HFFc6 (cell line): ENCODE results near the gene DCAF5. TPM values are rescaled to one million over a fixed set of nuclear protein-coding genes. Genes with fewer than 3 reads are reported as not detected.

Experiments
- DNase-seq: peaks from one replicate; pipeline ENCODE4 v3.0.0-alpha.2; 2018
- H3K27ac Mint-ChIP-seq: 2 replicates; pipeline ENCODE4 v1.8.0; 2020; ENCODE audit warnings: mild to moderate bottlenecking, mixed read lengths
- H3K27me3 Mint-ChIP-seq: 2 replicates; pipeline ENCODE4 v1.8.0; 2021; ENCODE audit warnings: mild to moderate bottlenecking, moderate library complexity, mixed read lengths; ENCODE audit not compliant: insufficient read depth
- H3K36me3 Mint-ChIP-seq: 2 replicates; pipeline ENCODE4 v1.8.0; 2021; ENCODE audit warnings: low read depth, mixed read lengths
- H3K4me1 Mint-ChIP-seq: 2 replicates; pipeline ENCODE4 v1.8.0; 2020; ENCODE audit warnings: low read depth, mixed read lengths
- H3K4me3 Mint-ChIP-seq: 2 replicates; pipeline ENCODE4 v1.8.0; 2020; ENCODE audit warnings: mild to moderate bottlenecking, moderate library complexity, mixed read lengths
- H3K9me3 Mint-ChIP-seq: 2 replicates; pipeline ENCODE4 v1.8.0; 2020; ENCODE audit warnings: mild to moderate bottlenecking, mixed read lengths
- long read RNA-seq: library from polyadenylated mRNA; unstranded; transcript quantifications from one replicate; pipeline ENCODE4 v2.0.0, GENCODE V29; 2019
- total RNA-seq, 6 experiments: library from RNA; stranded (reverse); fragmentation: NEBNext Ultra II Directional; extraction: Animal tissue kit (Norgen Biotek cat#: 25700); gene quantifications; 2 replicates in 1 of 6; 3 replicates in 5 of 6; pipeline ENCODE4 v1.2.3, GENCODE V29; 2021
- TF ChIP-seq, protein P1 (sequence below): fragments of 200-600 bp; sonication (generic); IDR thresholded peaks from 2 replicates; pipeline ENCODE4 v1.5.0; 2021; ENCODE audit warnings: antibody characterized with exemption, mild to moderate bottlenecking

Gene DCAF5, protein sequence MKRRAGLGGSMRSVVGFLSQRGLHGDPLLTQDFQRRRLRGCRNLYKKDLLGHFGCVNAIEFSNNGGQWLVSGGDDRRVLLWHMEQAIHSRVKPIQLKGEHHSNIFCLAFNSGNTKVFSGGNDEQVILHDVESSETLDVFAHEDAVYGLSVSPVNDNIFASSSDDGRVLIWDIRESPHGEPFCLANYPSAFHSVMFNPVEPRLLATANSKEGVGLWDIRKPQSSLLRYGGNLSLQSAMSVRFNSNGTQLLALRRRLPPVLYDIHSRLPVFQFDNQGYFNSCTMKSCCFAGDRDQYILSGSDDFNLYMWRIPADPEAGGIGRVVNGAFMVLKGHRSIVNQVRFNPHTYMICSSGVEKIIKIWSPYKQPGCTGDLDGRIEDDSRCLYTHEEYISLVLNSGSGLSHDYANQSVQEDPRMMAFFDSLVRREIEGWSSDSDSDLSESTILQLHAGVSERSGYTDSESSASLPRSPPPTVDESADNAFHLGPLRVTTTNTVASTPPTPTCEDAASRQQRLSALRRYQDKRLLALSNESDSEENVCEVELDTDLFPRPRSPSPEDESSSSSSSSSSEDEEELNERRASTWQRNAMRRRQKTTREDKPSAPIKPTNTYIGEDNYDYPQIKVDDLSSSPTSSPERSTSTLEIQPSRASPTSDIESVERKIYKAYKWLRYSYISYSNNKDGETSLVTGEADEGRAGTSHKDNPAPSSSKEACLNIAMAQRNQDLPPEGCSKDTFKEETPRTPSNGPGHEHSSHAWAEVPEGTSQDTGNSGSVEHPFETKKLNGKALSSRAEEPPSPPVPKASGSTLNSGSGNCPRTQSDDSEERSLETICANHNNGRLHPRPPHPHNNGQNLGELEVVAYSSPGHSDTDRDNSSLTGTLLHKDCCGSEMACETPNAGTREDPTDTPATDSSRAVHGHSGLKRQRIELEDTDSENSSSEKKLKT
- 10 to 100 TPM; 23.4 to 34.7 (median 27.0) TPM for total RNA-seq
- long read RNA-seq, full-length matches to known transcripts, result 7 of 15 reads
- long read RNA-seq, partial matches to known transcripts, result 1 of 15 reads
- long read RNA-seq, other reads (novel, unspliced or antisense), result 7 of 15 reads

GRCh38 chr14:69152902-69153151 lies at the start of gene DCAF5:
TSS of gene DCAF5 (minus strand) at chr14:69153119. CDS start at chr14:69152978, 141 bp downstream.
- Mint-ChIP-seq H3K9me3 (no peaks in the 10 kb centered on the region), H3K27ac (peak within 1 kb of the TSS; percentile 86), H3K27me3 (peaks cover 7% of the 10 kb centered on the region; the same call in 1 of the 2 replicates), H3K4me1 (peaks cover 38% of the 10 kb centered on the region), H3K4me3 (peak within 1 kb of the TSS; percentile 92), H3K36me3 (peaks cover 10% of the 10 kb centered on the region)
- no peak for DNase-seq
- TF ChIP-seq, protein P1, sequence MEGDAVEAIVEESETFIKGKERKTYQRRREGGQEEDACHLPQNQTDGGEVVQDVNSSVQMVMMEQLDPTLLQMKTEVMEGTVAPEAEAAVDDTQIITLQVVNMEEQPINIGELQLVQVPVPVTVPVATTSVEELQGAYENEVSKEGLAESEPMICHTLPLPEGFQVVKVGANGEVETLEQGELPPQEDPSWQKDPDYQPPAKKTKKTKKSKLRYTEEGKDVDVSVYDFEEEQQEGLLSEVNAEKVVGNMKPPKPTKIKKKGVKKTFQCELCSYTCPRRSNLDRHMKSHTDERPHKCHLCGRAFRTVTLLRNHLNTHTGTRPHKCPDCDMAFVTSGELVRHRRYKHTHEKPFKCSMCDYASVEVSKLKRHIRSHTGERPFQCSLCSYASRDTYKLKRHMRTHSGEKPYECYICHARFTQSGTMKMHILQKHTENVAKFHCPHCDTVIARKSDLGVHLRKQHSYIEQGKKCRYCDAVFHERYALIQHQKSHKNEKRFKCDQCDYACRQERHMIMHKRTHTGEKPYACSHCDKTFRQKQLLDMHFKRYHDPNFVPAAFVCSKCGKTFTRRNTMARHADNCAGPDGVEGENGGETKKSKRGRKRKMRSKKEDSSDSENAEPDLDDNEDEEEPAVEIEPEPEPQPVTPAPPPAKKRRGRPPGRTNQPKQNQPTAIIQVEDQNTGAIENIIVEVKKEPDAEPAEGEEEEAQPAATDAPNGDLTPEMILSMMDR, result no peak

DNA sequence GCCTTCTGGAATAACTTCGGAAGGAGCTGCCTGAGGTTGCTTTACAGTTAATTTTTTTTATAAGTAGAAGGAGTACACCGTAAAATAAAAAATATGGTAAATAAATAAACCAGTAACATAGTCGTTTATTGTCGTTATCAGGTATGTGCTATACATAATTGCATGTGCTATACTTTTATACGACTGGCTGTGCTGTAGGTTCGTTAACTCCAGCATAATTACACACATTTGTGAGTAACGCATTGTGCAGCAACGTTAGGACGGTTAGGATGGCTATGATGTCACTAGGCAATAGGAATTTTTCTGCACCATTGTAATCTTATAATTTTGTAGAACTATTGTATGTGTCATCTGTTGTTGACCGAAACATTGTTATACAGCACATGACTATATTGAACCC lies 46.9 kb upstream of the DCAF5 start:
- no peak overlapping the region for H3K4me3 Mint-ChIP-seq
- H3K36me3 Mint-ChIP-seq, result no peaks in the 10 kb centered on the region
- peaks cover 3% of the 10 kb centered on the region; the same call in 1 of the 2 replicates for H3K4me1 Mint-ChIP-seq
- peaks cover 3% of the 10 kb centered on the region for H3K27me3 Mint-ChIP-seq
- no peaks in the 10 kb centered on the region for H3K9me3 Mint-ChIP-seq
- H3K27ac Mint-ChIP-seq, result no peak overlapping the region
- DNase-seq, result no peak
- TF ChIP-seq, protein P1, result no peak

DNA sequence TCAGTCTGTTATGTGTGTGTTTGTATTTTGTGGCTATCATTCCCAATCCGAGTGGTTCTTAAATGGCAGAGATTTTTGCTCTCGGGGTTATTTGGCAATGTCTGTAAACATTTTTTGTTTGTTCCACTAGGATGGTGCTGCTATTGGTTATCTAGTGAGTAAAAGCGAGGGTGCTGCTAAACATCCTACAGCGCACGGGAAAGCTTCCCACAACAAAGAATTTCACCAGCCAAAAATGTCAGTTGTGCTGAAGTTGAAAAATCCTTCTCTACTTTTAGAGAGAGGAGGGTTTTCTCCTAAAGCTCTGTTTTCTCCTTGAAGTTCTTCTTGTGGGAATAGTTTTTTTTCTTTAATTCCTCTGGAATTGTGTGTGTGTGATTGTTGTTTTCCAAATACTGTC lies 40.8 kb upstream of the DCAF5 start:
- no peak overlapping the region for H3K4me3 Mint-ChIP-seq
- TF ChIP-seq, protein P1, result no peak
- H3K27ac Mint-ChIP-seq, result no peak overlapping the region
- H3K4me1 Mint-ChIP-seq, result peaks cover 32% of the 10 kb centered on the region
- H3K36me3 Mint-ChIP-seq, result peaks cover 11% of the 10 kb centered on the region; the same call in 1 of the 2 replicates
- H3K27me3 Mint-ChIP-seq, result peaks cover 3% of the 10 kb centered on the region
- H3K9me3 Mint-ChIP-seq, result no peaks in the 10 kb centered on the region
- DNase-seq, result no peak

DNA sequence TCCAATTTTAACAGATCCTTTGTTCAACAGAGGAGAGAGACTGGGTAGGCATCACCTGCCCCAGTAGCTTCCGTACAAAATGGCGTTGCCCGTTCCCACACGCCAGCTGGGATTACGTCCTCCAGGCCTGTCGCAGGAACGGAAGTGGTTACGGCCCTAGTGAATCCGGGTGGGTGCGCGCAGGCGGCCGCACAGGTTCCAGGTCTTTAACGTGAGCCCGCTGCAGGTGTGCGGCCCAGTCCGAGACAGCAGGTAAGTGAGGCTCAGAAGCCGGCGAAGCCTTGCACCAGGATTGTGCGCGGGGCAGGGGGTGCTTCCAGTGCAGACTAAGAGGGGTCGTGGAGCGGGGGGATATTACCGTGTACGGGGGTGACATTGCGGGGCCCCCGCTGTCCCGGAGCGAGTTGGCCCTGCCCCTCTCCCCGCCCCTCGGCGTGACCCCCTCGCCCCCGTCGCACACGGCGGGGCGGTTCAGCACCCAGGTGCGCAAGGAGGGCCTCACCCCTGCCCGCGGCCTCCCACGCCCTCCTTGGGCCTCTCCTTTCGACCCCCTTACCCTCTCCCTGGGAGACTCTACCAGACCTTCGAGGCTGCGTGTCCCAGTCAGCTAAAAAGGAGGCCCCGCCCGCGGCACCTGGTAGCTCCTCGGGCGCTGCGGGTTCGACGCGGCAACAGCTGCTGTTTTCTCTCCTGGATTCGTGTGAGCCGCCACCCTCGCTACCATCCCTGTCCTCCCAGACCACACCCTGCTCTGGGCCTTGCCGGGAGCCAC lies 38.6 kb upstream of the DCAF5 start, which contains the start of gene EXD2:
Gene EXD2, plus strand, starts transcription at position 159 of the 772 bp plus-strand sequence. CDS start 17,973 bp downstream, outside the sequence.
- H3K27ac Mint-ChIP-seq, result peak within 1 kb of the TSS; percentile 82
- H3K4me3 Mint-ChIP-seq, result peak within 1 kb of the TSS; percentile 95
- H3K4me1 Mint-ChIP-seq, result peaks cover 32% of the 10 kb centered on the region
- peaks cover 11% of the 10 kb centered on the region; the same call in 1 of the 2 replicates for H3K36me3 Mint-ChIP-seq
- DNase-seq, result peak; percentile 60
- no peaks in the 10 kb centered on the region for H3K27me3 Mint-ChIP-seq
- H3K9me3 Mint-ChIP-seq, result no peaks in the 10 kb centered on the region
- TF ChIP-seq, protein P1, result no peak

GRCh38 chr14:69190191-69190590 lies 37.3 kb upstream of the DCAF5 start:
- DNase-seq, result no peak
- H3K27me3 Mint-ChIP-seq, result no peaks in the 10 kb centered on the region
- no peaks in the 10 kb centered on the region for H3K9me3 Mint-ChIP-seq
- H3K4me3 Mint-ChIP-seq, result no peak overlapping the region
- peaks cover 11% of the 10 kb centered on the region; the same call in 1 of the 2 replicates for H3K36me3 Mint-ChIP-seq
- H3K27ac Mint-ChIP-seq, result no peak overlapping the region
- peaks cover 32% of the 10 kb centered on the region for H3K4me1 Mint-ChIP-seq
- TF ChIP-seq, protein P1, result no peak
